HG02884 (cell line): Measurements from ENCODE around the gene C18orf54.
"Not testable (repeated sequence)": the region's sequence is repeated elsewhere in the genome, so short reads cannot be mapped to it uniquely, and the experiment has no call there.

ENCODE experiments used
- ATAC-seq: cut with Tn5 transposase; IDR thresholded peaks from one replicate; pipeline ENCODE4 v1.9.1; 2021; ENCODE audit warnings: mild to moderate bottlenecking, moderate library complexity; ENCODE audit not compliant: unreplicated experiment

C18orf54 gene

GRCh38 chr18:54386800-54387495 lies 29.2 kb downstream of the C18orf54 start:
- not testable (repeated sequence) for ATAC-seq

GRCh38 chr18:54387631-54388030 lies 29.9 kb downstream of the C18orf54 start:
- no peak for ATAC-seq

- peak; percentile 88 for ATAC-seq
Observed at GRCh38 chr18:54388203-54389142, 30.8 kb downstream of the C18orf54 start.

- no peak for ATAC-seq
Observed at GRCh38 chr18:54389143-54389505, 31.4 kb downstream of the C18orf54 start.

GRCh38 chr18:54390838-54391237 lies 33.1 kb downstream of the C18orf54 start:
- no peak for ATAC-seq

DNA sequence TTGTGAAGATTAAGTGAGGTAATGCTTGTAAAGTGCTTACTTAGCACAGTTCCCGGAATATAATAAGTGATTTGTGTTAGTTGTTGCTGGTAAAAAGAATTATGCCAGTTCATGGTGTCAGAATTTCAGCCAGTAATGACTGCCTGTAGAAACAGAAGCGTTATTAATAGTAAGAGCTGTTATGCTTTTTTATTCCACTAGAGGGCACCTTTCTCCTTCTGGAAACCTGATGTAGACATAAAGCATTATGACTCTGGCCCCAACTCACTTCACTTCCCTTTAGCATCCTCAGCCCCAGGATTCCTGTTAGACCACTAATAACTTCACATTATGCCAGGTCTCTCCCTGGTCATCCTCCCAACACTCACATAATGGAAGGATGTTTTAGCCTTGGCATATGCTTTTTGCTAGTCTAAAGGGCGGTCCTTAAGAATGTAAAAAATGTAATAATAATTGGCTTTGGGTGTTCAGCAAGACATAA lies 34.9 kb downstream of the C18orf54 start:
- peak; percentile 54 for ATAC-seq

DNA sequence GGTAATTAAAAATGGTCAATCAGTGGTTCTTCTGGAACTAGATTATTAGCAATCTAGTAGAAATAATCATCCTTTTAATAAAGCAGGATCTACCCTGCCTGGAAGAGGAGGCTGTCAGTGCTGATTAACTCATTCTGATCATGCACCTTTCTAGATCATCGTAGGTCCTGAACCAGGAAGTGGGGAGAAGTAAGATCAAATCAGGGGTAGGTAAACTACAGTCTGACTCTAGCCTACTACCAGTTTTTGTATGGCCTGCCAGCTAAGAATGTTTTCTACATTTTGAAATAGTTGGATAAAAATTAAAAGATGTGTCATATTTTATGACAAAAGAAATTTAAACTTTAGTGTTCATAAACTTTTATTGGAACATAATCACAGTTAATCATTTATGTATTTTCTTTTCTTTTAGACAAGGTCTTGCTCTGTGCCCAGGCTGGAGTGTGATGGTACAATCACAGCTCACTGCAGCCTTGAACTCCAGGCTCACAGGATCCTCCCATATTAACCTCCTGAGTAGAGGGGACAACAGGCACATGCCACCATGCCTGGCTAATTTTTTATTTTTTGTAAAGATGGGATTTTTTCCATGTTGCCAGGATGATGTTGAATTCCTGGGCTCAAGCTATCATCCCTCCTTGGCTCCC lies 36.1 kb downstream of the C18orf54 start:
- ATAC-seq = no peak

DNA sequence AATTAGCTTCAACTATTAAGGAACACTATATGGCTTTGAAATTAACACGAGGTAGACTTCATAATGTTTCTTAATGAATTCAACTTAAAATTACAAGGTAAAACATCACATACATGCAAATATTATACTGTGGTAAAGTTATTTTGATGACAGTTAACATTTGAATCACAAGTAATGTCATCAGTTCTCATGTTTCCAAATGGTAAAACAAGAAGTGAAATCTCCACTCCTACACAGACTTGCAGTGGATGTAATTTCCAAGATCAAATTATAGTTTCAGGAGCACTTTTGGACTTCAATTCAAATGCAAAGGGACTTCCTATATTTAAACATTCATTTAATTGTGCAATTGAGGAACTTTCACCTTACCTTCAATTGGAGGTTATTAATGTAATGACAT lies 39.1 kb downstream of the C18orf54 start:
- peak; percentile 50 for ATAC-seq

- no peak for ATAC-seq
Observed at GRCh38 chr18:54405290-54405689, 47.6 kb downstream of the C18orf54 start.

- no peak for ATAC-seq
Observed at GRCh38 chr18:54411781-54412180, 54.1 kb downstream of the C18orf54 start.

- no peak for ATAC-seq
Observed at GRCh38 chr18:54415086-54415485, 57.4 kb downstream of the C18orf54 start.

DNA sequence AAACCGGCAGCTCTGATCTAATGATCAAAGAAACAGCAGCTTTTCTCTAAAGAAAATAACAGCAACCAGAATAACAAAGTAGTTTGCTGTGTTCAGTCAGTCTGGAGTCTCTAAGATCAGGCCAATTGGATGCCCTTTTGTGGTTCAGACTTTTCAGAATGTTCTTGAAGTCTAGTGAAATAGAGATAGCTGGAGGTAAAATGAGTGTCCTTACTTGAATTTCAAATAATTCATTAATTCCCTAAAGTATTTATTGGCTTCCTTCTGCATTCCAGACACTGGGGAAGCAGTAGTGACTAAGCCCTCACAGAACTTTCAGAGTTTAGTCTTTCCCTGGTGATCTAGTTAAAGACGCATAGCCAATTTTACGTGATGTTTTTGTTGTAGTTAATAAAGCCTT lies 58.7 kb downstream of the C18orf54 start:
- no peak for ATAC-seq

- ATAC-seq = no peak
Observed at GRCh38 chr18:54423831-54424230, 66.1 kb downstream of the C18orf54 start.

GRCh38 chr18:54426085-54426665 lies 68.5 kb downstream of the C18orf54 start:
- ATAC-seq = no peak
